Measurements from ENCODE around the gene PUSL1. TPM values are rescaled to one million over a fixed set of nuclear protein-coding genes. Genes with fewer than 3 reads are reported as not detected.
A peak's percentile ranks its signal among the peaks of the same experiment; 100 is the strongest.
"Not testable (repeated sequence)": the region's sequence is repeated elsewhere in the genome, so short reads cannot be mapped to it uniquely, and the experiment has no call there.

The PUSL1 gene
- total RNA-seq, 1 donor from 2014 or later, result 4.7 TPM

- Histone ChIP-seq H3K27me3 (ENCODE audit: control insufficient read depth in 3 of 3, insufficient read depth in 3 of 3, low read length in 3 of 3) (no peaks in the 10 kb centered on the region), H3K9me3 (ENCODE audit: control insufficient read depth in 3 of 3, low read length in 3 of 3) (no peaks in the 10 kb centered on the region), H3K4me1 (ENCODE audit: control insufficient read depth in 3 of 3, insufficient read depth in 3 of 3, low read length in 3 of 3) (peaks cover 23 to 45% (median 38%) of the 10 kb centered on the region in 3 donors), H3K27ac (ENCODE audit: low read depth, low read length) (no peak overlapping the region), H3K36me3 (ENCODE audit: control insufficient read depth in 3 of 3, insufficient read depth in 3 of 3, low read length in 3 of 3) (peaks cover 49 to 60% (median 50%) of the 10 kb centered on the region in 3 donors), H3K9ac (ENCODE audit: low read depth in 1 of 3, low read length in 3 of 3) (no peak overlapping the region), H3K4me3 (ENCODE audit: low read length in 3 of 3) (no peak overlapping the region)
Observed at GRCh38 chr1:1315435-1315954, 7.1 kb downstream of the PUSL1 start.

GRCh38 chr1:1316199-1316598 lies 7.8 kb downstream of the PUSL1 start:
- peaks cover 45 to 57% (median 46%) of the 10 kb centered on the region in 3 donors for H3K36me3 ChIP-seq (ENCODE audit: control insufficient read depth in 3 of 3, insufficient read depth in 3 of 3, low read length in 3 of 3)

GRCh38 chr1:1317420-1317819 lies 9.0 kb downstream of the PUSL1 start:
- Histone ChIP-seq H3K4me1 (ENCODE audit: control insufficient read depth in 3 of 3, insufficient read depth in 3 of 3, low read length in 3 of 3) (peaks cover 41 to 63% (median 55%) of the 10 kb centered on the region in 3 donors), H3K9me3 (ENCODE audit: control insufficient read depth in 3 of 3, low read length in 3 of 3) (no peaks in the 10 kb centered on the region), H3K9ac (ENCODE audit: low read depth in 1 of 3, low read length in 3 of 3) (peak overlapping the region in 1 of 3 donors; percentile 54), H3K4me3 (ENCODE audit: low read length in 3 of 3) (no peak overlapping the region), H3K36me3 (ENCODE audit: control insufficient read depth in 3 of 3, insufficient read depth in 3 of 3, low read length in 3 of 3) (peaks cover 38 to 49% (median 40%) of the 10 kb centered on the region in 3 donors), H3K27ac (ENCODE audit: low read depth, low read length) (peak overlapping the region; percentile 79), H3K27me3 (ENCODE audit: control insufficient read depth in 3 of 3, insufficient read depth in 3 of 3, low read length in 3 of 3) (no peaks in the 10 kb centered on the region)

More at GRCh38 chr1:1316199-1316598, 7.8 kb downstream of the PUSL1 start:
- peaks cover 30 to 52% (median 44%) of the 10 kb centered on the region in 3 donors for H3K4me1 ChIP-seq (ENCODE audit: control insufficient read depth in 3 of 3, insufficient read depth in 3 of 3, low read length in 3 of 3)
- not testable (repeated sequence) for H3K9ac ChIP-seq (ENCODE audit: low read depth in 1 of 3, low read length in 3 of 3); H3K4me3 ChIP-seq (ENCODE audit: low read length in 3 of 3); H3K27me3 ChIP-seq (ENCODE audit: control insufficient read depth in 3 of 3, insufficient read depth in 3 of 3, low read length in 3 of 3); H3K9me3 ChIP-seq (ENCODE audit: control insufficient read depth in 3 of 3, low read length in 3 of 3); H3K27ac ChIP-seq (ENCODE audit: low read depth, low read length)

GRCh38 chr1:1318131-1318652 lies 9.8 kb downstream of the PUSL1 start:
- Histone ChIP-seq H3K36me3 (ENCODE audit: control insufficient read depth in 3 of 3, insufficient read depth in 3 of 3, low read length in 3 of 3) (peaks cover 31 to 45% (median 38%) of the 10 kb centered on the region in 3 donors), H3K4me3 (ENCODE audit: low read length in 3 of 3) (no peak overlapping the region), H3K4me1 (ENCODE audit: control insufficient read depth in 3 of 3, insufficient read depth in 3 of 3, low read length in 3 of 3) (peaks cover 42 to 63% (median 53%) of the 10 kb centered on the region in 3 donors), H3K27me3 (ENCODE audit: control insufficient read depth in 3 of 3, insufficient read depth in 3 of 3, low read length in 3 of 3) (no peaks in the 10 kb centered on the region), H3K27ac (ENCODE audit: low read depth, low read length) (peak overlapping the region; percentile 79), H3K9me3 (ENCODE audit: control insufficient read depth in 3 of 3, low read length in 3 of 3) (no peaks in the 10 kb centered on the region), H3K9ac (ENCODE audit: low read depth in 1 of 3, low read length in 3 of 3) (peak overlapping the region in 1 of 3 donors; percentile 38)

- Histone ChIP-seq H3K9ac (ENCODE audit: low read depth in 1 of 3, low read length in 3 of 3) (no peak overlapping the region), H3K36me3 (ENCODE audit: control insufficient read depth in 3 of 3, insufficient read depth in 3 of 3, low read length in 3 of 3) (peaks cover 23 to 36% (median 30%) of the 10 kb centered on the region in 3 donors), H3K27me3 (ENCODE audit: control insufficient read depth in 3 of 3, insufficient read depth in 3 of 3, low read length in 3 of 3) (no peaks in the 10 kb centered on the region), H3K4me3 (ENCODE audit: low read length in 3 of 3) (no peak overlapping the region), H3K4me1 (ENCODE audit: control insufficient read depth in 3 of 3, insufficient read depth in 3 of 3, low read length in 3 of 3) (peaks cover 41 to 61% (median 51%) of the 10 kb centered on the region in 3 donors), H3K9me3 (ENCODE audit: control insufficient read depth in 3 of 3, low read length in 3 of 3) (no peaks in the 10 kb centered on the region), H3K27ac (ENCODE audit: low read depth, low read length) (peak overlapping the region; percentile 79)
Observed at GRCh38 chr1:1318777-1319645, 10.6 kb downstream of the PUSL1 start.

- Histone ChIP-seq H3K9me3 (ENCODE audit: control insufficient read depth in 3 of 3, low read length in 3 of 3) (no peaks in the 10 kb centered on the region), H3K4me3 (ENCODE audit: low read length in 3 of 3) (no peak overlapping the region), H3K27ac (ENCODE audit: low read depth, low read length) (no peak overlapping the region), H3K36me3 (ENCODE audit: control insufficient read depth in 3 of 3, insufficient read depth in 3 of 3, low read length in 3 of 3) (peaks cover 17 to 31% (median 24%) of the 10 kb centered on the region in 3 donors), H3K9ac (ENCODE audit: low read depth in 1 of 3, low read length in 3 of 3) (no peak overlapping the region), H3K4me1 (ENCODE audit: control insufficient read depth in 3 of 3, insufficient read depth in 3 of 3, low read length in 3 of 3) (peaks cover 41 to 61% (median 51%) of the 10 kb centered on the region in 3 donors), H3K27me3 (ENCODE audit: control insufficient read depth in 3 of 3, insufficient read depth in 3 of 3, low read length in 3 of 3) (no peaks in the 10 kb centered on the region)
Observed at GRCh38 chr1:1319646-1319941, 11.2 kb downstream of the PUSL1 start.

GRCh38 chr1:1320666-1321448 lies 12.5 kb downstream of the PUSL1 start:
- Histone ChIP-seq H3K27ac (ENCODE audit: low read depth, low read length) (no peak overlapping the region), H3K27me3 (ENCODE audit: control insufficient read depth in 3 of 3, insufficient read depth in 3 of 3, low read length in 3 of 3) (no peaks in the 10 kb centered on the region), H3K4me3 (ENCODE audit: low read length in 3 of 3) (peak overlapping the region in 1 of 3 donors; percentile 6), H3K9ac (ENCODE audit: low read depth in 1 of 3, low read length in 3 of 3) (peak overlapping the region; percentile 14 to 62 (median 51)), H3K9me3 (ENCODE audit: control insufficient read depth in 3 of 3, low read length in 3 of 3) (no peaks in the 10 kb centered on the region), H3K4me1 (ENCODE audit: control insufficient read depth in 3 of 3, insufficient read depth in 3 of 3, low read length in 3 of 3) (peaks cover 52 to 72% (median 60%) of the 10 kb centered on the region in 3 donors), H3K36me3 (ENCODE audit: control insufficient read depth in 3 of 3, insufficient read depth in 3 of 3, low read length in 3 of 3) (peaks cover 10 to 26% (median 16%) of the 10 kb centered on the region in 3 donors)

GRCh38 chr1:1321477-1321876 lies 13.1 kb downstream of the PUSL1 start:
- Histone ChIP-seq H3K4me1 (ENCODE audit: control insufficient read depth in 3 of 3, insufficient read depth in 3 of 3, low read length in 3 of 3) (peaks cover 58 to 78% (median 67%) of the 10 kb centered on the region in 3 donors), H3K4me3 (ENCODE audit: low read length in 3 of 3) (peak overlapping the region in 1 of 3 donors; percentile 6), H3K27ac (ENCODE audit: low read depth, low read length) (no peak overlapping the region), H3K9me3 (ENCODE audit: control insufficient read depth in 3 of 3, low read length in 3 of 3) (no peaks in the 10 kb centered on the region), H3K9ac (ENCODE audit: low read depth in 1 of 3, low read length in 3 of 3) (peak overlapping the region in 2 of 3 donors; percentile 51 to 62), H3K27me3 (ENCODE audit: control insufficient read depth in 3 of 3, insufficient read depth in 3 of 3, low read length in 3 of 3) (no peaks in the 10 kb centered on the region), H3K36me3 (ENCODE audit: control insufficient read depth in 3 of 3, insufficient read depth in 3 of 3, low read length in 3 of 3) (peaks cover 10 to 30% (median 16%) of the 10 kb centered on the region in 3 donors)

- Histone ChIP-seq H3K27ac (ENCODE audit: low read depth, low read length) (no peak overlapping the region), H3K9me3 (ENCODE audit: control insufficient read depth in 3 of 3, low read length in 3 of 3) (no peaks in the 10 kb centered on the region), H3K9ac (ENCODE audit: low read depth in 1 of 3, low read length in 3 of 3) (no peak overlapping the region), H3K27me3 (ENCODE audit: control insufficient read depth in 3 of 3, insufficient read depth in 3 of 3, low read length in 3 of 3) (no peaks in the 10 kb centered on the region), H3K36me3 (ENCODE audit: control insufficient read depth in 3 of 3, insufficient read depth in 3 of 3, low read length in 3 of 3) (peaks cover 13 to 36% (median 19%) of the 10 kb centered on the region in 3 donors), H3K4me3 (ENCODE audit: low read length in 3 of 3) (no peak overlapping the region), H3K4me1 (ENCODE audit: control insufficient read depth in 3 of 3, insufficient read depth in 3 of 3, low read length in 3 of 3) (peaks cover 63 to 81% (median 72%) of the 10 kb centered on the region in 3 donors)
Observed at GRCh38 chr1:1322418-1322817, 14.0 kb downstream of the PUSL1 start.
